GM21526 (cell line): ENCODE data around the gene PEPD.
"Not testable (repeated sequence)": the region's sequence is repeated elsewhere in the genome, so short reads cannot be mapped to it uniquely, and the experiment has no call there.

Experiments
- ATAC-seq: cut with Tn5 transposase; IDR thresholded peaks from one replicate; pipeline ENCODE4 v1.9.1; 2021; ENCODE audit warnings: moderate library complexity; ENCODE audit not compliant: unreplicated experiment, low FRiP score

Gene PEPD

GRCh38 chr19:33521480-33522370, at the start of gene PEPD:
TSS of gene PEPD (minus strand) at chr19:33521791. CDS start at chr19:33521760, 31 bp downstream.
- peak; percentile 85 for ATAC-seq

- no peak for ATAC-seq
These were observed 48.2 kb upstream of the PEPD start for GRCh38 chr19:33569821-33570220.

- no peak for ATAC-seq
These were observed 47.1 kb upstream of the PEPD start for GRCh38 chr19:33568706-33569105.

- ATAC-seq: no peak
These were observed 43.3 kb upstream of the PEPD start for GRCh38 chr19:33564836-33565338.

GRCh38 chr19:33562636-33563035, 41.0 kb upstream of the PEPD start:
- ATAC-seq: no peak

GRCh38 chr19:33561666-33562065, 40.1 kb upstream of the PEPD start:
- not testable (repeated sequence) for ATAC-seq

- ATAC-seq: no peak
These were observed 39.7 kb upstream of the PEPD start for GRCh38 chr19:33561261-33561660.

- ATAC-seq: no peak
These were observed 38.4 kb upstream of the PEPD start for GRCh38 chr19:33559996-33560395.

GRCh38 chr19:33558856-33559255, 37.3 kb upstream of the PEPD start:
- ATAC-seq: no peak

- no peak for ATAC-seq
These were observed 36.6 kb upstream of the PEPD start for GRCh38 chr19:33558151-33558550.

- ATAC-seq: no peak
These were observed 36.1 kb upstream of the PEPD start for GRCh38 chr19:33557720-33558119.

GRCh38 chr19:33557196-33557595, 35.6 kb upstream of the PEPD start:
- ATAC-seq: no peak

GRCh38 chr19:33556261-33556660, 34.7 kb upstream of the PEPD start:
- no peak for ATAC-seq

GRCh38 chr19:33555726-33556125, 34.1 kb upstream of the PEPD start:
- not testable (repeated sequence) for ATAC-seq

GRCh38 chr19:33554821-33555220, 33.2 kb upstream of the PEPD start:
- ATAC-seq: no peak

- no peak for ATAC-seq
These were observed 32.8 kb upstream of the PEPD start for GRCh38 chr19:33554391-33554790.

- no peak for ATAC-seq
These were observed 32.1 kb upstream of the PEPD start for GRCh38 chr19:33553530-33554310.

- ATAC-seq: no peak
These were observed 31.3 kb upstream of the PEPD start for GRCh38 chr19:33552928-33553279.

- ATAC-seq: no peak
These were observed 30.8 kb upstream of the PEPD start for GRCh38 chr19:33552191-33552927.

- ATAC-seq: no peak
These were observed 30.1 kb upstream of the PEPD start for GRCh38 chr19:33551676-33552075.

- ATAC-seq: no peak
These were observed 29.2 kb upstream of the PEPD start for GRCh38 chr19:33550768-33551167.
